PC-9 (cell line): Measurements from ENCODE around the gene MRPL54.

Experiments used
- CTCF ChIP-seq: fragments of 200-600 bp; sonication (generic); conservative IDR thresholded peaks from 2 replicates; pipeline ENCODE4 v1.6.1; 2017; ENCODE audit warnings: mixed run types, antibody characterized with exemption, mild to moderate bottlenecking, moderate library complexity
- EZH2 ChIP-seq: fragments of 200-600 bp; sonication (generic); IDR thresholded peaks from 2 replicates; pipeline ENCODE4 v1.8.0; 2017; ENCODE audit warnings: antibody characterized with exemption, low read depth

- TF ChIP-seq CTCF (no peak), EZH2 (no peak)
Measured at GRCh38 chr19:3813473-3814392, 51.3 kb downstream of the MRPL54 start.
